K562 (cell line): Measurements from ENCODE around the gene LRRC4. TPM values are rescaled to one million over a fixed set of nuclear protein-coding genes. Genes with fewer than 3 reads are reported as not detected.
A peak's percentile ranks its signal among the peaks of the same experiment; 100 is the strongest.

Experiments used
- ATAC-seq: fragments of 200-7000 bp; cut with Tn5 transposase; 3 replicates; pipeline ENCODE4 v1.9.1; 2020; ENCODE audit warnings: moderate library complexity
- BruUV-seq: library from RNA; stranded (reverse); fragments of 400-500 nt; replicated peaks from 2 replicates; lab custom pipeline; 2021; lab: Mats Ljungman, UMichigan
- CTCF ChIA-PET: fragments of 300-600 bp; formaldehyde crosslinking; extraction: SDS; loops from one replicate; lab custom pipeline; 2021; ENCODE audit warnings: low intra/inter-chr PET ratio; lab: Yijun Ruan, JAX
- POLR2A ChIA-PET: fragments of 300-600, 350-650 bp; sonication (Branson Sonifier 250); formaldehyde crosslinking; extraction: SDS; loops from one replicate; lab custom pipeline; 2021; ENCODE audit warnings: antibody characterized with exemption, inconsistent platforms; lab: Yijun Ruan, JAX
- DNase-seq, 4 experiments: peaks; one replicate each; pipeline versions ENCODE4 v3.0.0 to v3.0.0-alpha.2; 2011 to 2018; ENCODE audit warnings: low spot score in 3 of 4, mixed read lengths in 3 of 4; ENCODE audit errors: extremely low read depth in 1 of 4
- FAIRE-seq: peaks from 2 replicates; lab custom pipeline; 2011; peaks lifted over from hg19 to GRCh38; lab: Jason Lieb, UNC
- H2AFZ ChIP-seq: 2 replicates; pipeline ENCODE4 v1.6.0; 2011; ENCODE audit warnings: low read depth, low read length, control low read depth, inconsistent platforms
- H3K27ac ChIP-seq: fragments of 200-600 bp; 3 replicates; pipeline ENCODE4 v1.8.0; 2011; ENCODE audit warnings: low read depth, mild to moderate bottlenecking, control low read depth, inconsistent platforms, low read length, moderate library complexity, mixed read lengths; ENCODE audit errors: extremely low read depth
- H3K27me3 ChIP-seq, 2 experiments: fragments of 300-600 bp in 1 of 2; 2 replicates in 1 of 2; 3 replicates in 1 of 2; pipeline versions ENCODE4 v1.6.0 to v1.8.0; 2011; ENCODE audit warnings: inconsistent platforms in 2 of 2, low read length in 2 of 2, mild to moderate bottlenecking in 1 of 2, mixed read lengths in 1 of 2, moderate library complexity in 1 of 2; ENCODE audit not compliant: control insufficient read depth in 2 of 2, insufficient read depth in 2 of 2
- H3K36me3 ChIP-seq: fragments of 300-600 bp; 3 replicates; pipeline ENCODE4 v1.8.0; 2011; ENCODE audit warnings: mild to moderate bottlenecking, low read length, inconsistent platforms; ENCODE audit not compliant: control insufficient read depth, insufficient read depth
- H3K4me1 ChIP-seq, 2 experiments: fragments of 200-600 bp in 1 of 2; replicated peaks in 1 of 2; 2 replicates in 1 of 2; 3 replicates in 1 of 2; pipeline versions ENCODE4 v1.5.1 to v1.8.0; 2011; ENCODE audit warnings: inconsistent platforms in 2 of 2, low read length in 2 of 2, mild to moderate bottlenecking in 1 of 2, mixed read lengths in 1 of 2, moderate library complexity in 1 of 2; ENCODE audit not compliant: control insufficient read depth in 2 of 2, insufficient read depth in 2 of 2
- H3K4me2 ChIP-seq: 2 replicates; pipeline ENCODE4 v1.6.1; 2011; ENCODE audit warnings: low read length, control low read depth, inconsistent platforms, mixed read lengths; ENCODE audit not compliant: insufficient read depth
- H3K4me3 ChIP-seq: fragments of 200-600 bp; sonication (generic), shearing (Covaris generic); 2 replicates; pipeline ENCODE4 v1.5.1; 2016; ENCODE audit warnings: control low read depth, inconsistent platforms
- H3K79me2 ChIP-seq: fragments of 200-600 bp; 3 replicates; pipeline ENCODE4 v1.8.0; 2011; ENCODE audit warnings: low read length, inconsistent platforms; ENCODE audit not compliant: control insufficient read depth, insufficient read depth
- H3K9ac ChIP-seq, 2 experiments: 2 replicates each; pipeline versions ENCODE4 v1.6.0 to v1.6.1; 2011; ENCODE audit warnings: low read depth in 2 of 2, low read length in 2 of 2, control low read depth in 1 of 2, inconsistent platforms in 1 of 2, mild to moderate bottlenecking in 1 of 2, mixed read lengths in 1 of 2; ENCODE audit not compliant: insufficient read depth in 1 of 2
- H3K9me1 ChIP-seq: one replicate; pipeline ENCODE4 v1.6.0; 2011; ENCODE audit warnings: inconsistent platforms, mild to moderate bottlenecking, low read length, moderate library complexity; ENCODE audit not compliant: control insufficient read depth, insufficient read depth
- H3K9me3 ChIP-seq: replicated peaks from 2 replicates; pipeline ENCODE4 v1.5.1; 2011; ENCODE audit warnings: low read depth, low read length, inconsistent platforms; ENCODE audit not compliant: control insufficient read depth, insufficient read depth
- H4K20me1 ChIP-seq: replicated peaks from 2 replicates; pipeline ENCODE4 v1.6.1; 2011; ENCODE audit warnings: low read length, inconsistent platforms, mixed read lengths; ENCODE audit not compliant: control insufficient read depth, insufficient read depth
- CEBPB ChIP-seq: fragments of 450-650 bp; IDR thresholded peaks from 2 replicates; pipeline ENCODE4 v1.6.1; 2016; ENCODE audit warnings: missing genetic modification characterization, missing compliant biosample characterization
- CEBPG ChIP-seq, 3 experiments: fragments of 200-800 bp in 1 of 3; sonication (Bioruptor generic) in 1 of 3; sonication (generic) in 1 of 3; formaldehyde crosslinking in 1 of 3; IDR thresholded peaks in 2 of 3; conservative IDR thresholded peaks in 1 of 3; 2 replicates each; pipeline versions ENCODE4 v1.6.1 to v1.8.0; 2016 to 2022; ENCODE audit warnings: missing compliant biosample characterization in 2 of 3, missing genetic modification characterization in 2 of 3, mild to moderate bottlenecking in 1 of 3, missing genetic modification reagents in 1 of 3
- FOXJ2 ChIP-seq: fragments of 200-800 bp; sonication (Bioruptor generic); IDR thresholded peaks from 2 replicates; pipeline ENCODE4 v1.6.1; 2016; ENCODE audit warnings: missing genetic modification characterization, missing compliant biosample characterization
- TAL1 ChIP-seq: fragments of 450-650 bp; IDR thresholded peaks from 2 replicates; pipeline ENCODE4 v1.6.1; 2016; ENCODE audit warnings: mild to moderate bottlenecking
- ZSCAN29 ChIP-seq: fragments of 450-650 bp; IDR thresholded peaks from 2 replicates; pipeline ENCODE4 v1.6.1; 2017
- WGBS: fragments of 100-300 bp; shearing (Covaris generic); methylation state at CpG from one replicate; pipeline ENCODE4 v1.1.6; 2016; ENCODE audit warnings: low coverage, mixed read lengths; ENCODE audit not compliant: insufficient coverage; ENCODE audit errors: missing lambda C conversion rate; 5-methylcytosine and 5-hydroxymethylcytosine counted together
- in situ Hi-C: fragments of 300-500 bp; cut with MboI; formaldehyde crosslinking; loops from 4 replicates; pipeline ENCODE4 v1.15.0; 2018; ENCODE audit warnings: inconsistent platforms, mixed read lengths
- intact Hi-C: fragments of 100-400 bp; cut with micrococcal nuclease; formaldehyde crosslinking; loops from 2 replicates; pipeline ENCODE4 v1.14.2; 2022
- polyA plus RNA-seq, 8 experiments: library from polyadenylated mRNA; depleted of rRNA in 4 of 8; stranded (reverse) in 5 of 8; unstranded in 3 of 8; fragments of >200 nt; fragmentation: Nextera tagmentation in 2 of 8; fragmentation: Illumina TruSeq in 1 of 8; extraction: Ambion mirVana in 2 of 8; extraction: Trizol in 1 of 8; gene quantifications; 2 replicates each; pipeline versions ENCODE4 v1.2.1 to v1.2.3, GENCODE V29; 2011 to 2014; ENCODE audit warnings: inconsistent platforms in 1 of 8, missing spikeins in 1 of 8
- total RNA-seq, 7 experiments: library from RNA; depleted of rRNA in 6 of 7; stranded (reverse); fragments of >200 nt in 6 of 7; fragmentation: Illumina TruSeq in 2 of 7; extraction: Trizol in 2 of 7; gene quantifications; 2 replicates each; pipeline versions ENCODE4 v1.2.1 to v1.2.3, GENCODE V29; 2011 to 2021; ENCODE audit warnings: low replicate concordance in 1 of 7

The LRRC4 gene
- total and polyA plus RNA-seq, 9 of the 15 experiments (the other 6 are each of a cell fraction or from before 2014, with no cell fraction given), result 0.04 to 0.11 TPM; not detected in 7

DNA sequence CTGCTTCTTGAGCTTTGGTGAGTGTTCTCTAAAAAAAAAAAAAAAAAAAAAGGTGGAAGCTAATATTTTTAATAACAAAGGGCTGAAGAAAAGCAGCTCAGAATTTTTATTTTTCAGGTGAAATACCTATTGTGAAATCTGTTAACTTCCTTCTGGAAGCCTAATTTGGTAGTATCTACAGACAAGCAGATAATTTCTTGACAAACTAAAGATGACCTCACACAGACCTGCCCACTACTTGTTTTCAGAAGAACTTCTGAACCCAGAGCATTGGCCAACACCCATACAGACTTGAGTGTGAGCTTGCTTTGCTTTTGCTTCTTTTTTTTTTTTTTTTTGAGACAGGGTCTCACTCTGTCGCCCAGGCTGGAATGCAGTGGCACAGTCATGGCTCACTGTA lies 31.2 kb downstream of the LRRC4 start:
- Histone ChIP-seq H3K9me1 (peaks cover 6% of the 10 kb centered on the region), H3K4me3 (no peak overlapping the region), H3K4me2 (no peak overlapping the region)
- no CpG with 5 or more reads among the region's 1 CpG for WGBS
- no TSS peak for BruUV-seq
- POLR2A ChIA-PET, result interaction anchor here (0.9 to 3.5 kb wide), 6 partner anchors 11 to 250 kb away, joined by 3 to 20 read pairs (median 4); no protein-coding TSS in a partner anchor
- DNase-seq, result no peak
- TF ChIP-seq CEBPB (tag) (peak; percentile 81), ZSCAN29 (no peak), TAL1 (no peak), FOXJ2 (tag) (no peak), CEBPG (CRISPR knock-in tag; IDR thresholded peaks at IDR 0.05) (no peak), CEBPG (tag; conservative IDR thresholded peaks at IDR 0.05 in 1 of 2, IDR thresholded peaks at IDR 0.05 in 1 of 2) (0 out of 4 replicates have a peak, but pooled peaks of 1 of the 2 experiments have one; percentile 48)
- TF ChIP-seq, all 486 proteins: peak for 2
- no peak overlapping the region for H3K9ac ChIP-seq
- ATAC-seq (no peak), FAIRE-seq (no peak)
- peaks cover 27 to 52% of the 10 kb centered on the region in 2 experiments; a peak in 4 of 5 replicates for H3K4me1 ChIP-seq
- peaks cover 10% of the 10 kb centered on the region; the same call in 1 of the 2 replicates for H4K20me1 ChIP-seq
- intact Hi-C loops, result no loop called here
- no peaks in the 10 kb centered on the region for H3K9me3 ChIP-seq
- in situ Hi-C loops, result no loop called here
- peaks cover 68% of the 10 kb centered on the region for H3K36me3 ChIP-seq
- no peaks in the 10 kb centered on the region for H3K27me3 ChIP-seq
- no peak overlapping the region for H2AFZ ChIP-seq
- no peak overlapping the region for H3K27ac ChIP-seq
- CTCF ChIA-PET, result no interaction called here
- H3K79me2 ChIP-seq, result peaks cover 7% of the 10 kb centered on the region; the same call in 2 of the 3 replicates
